HepG2 (cell line): ENCODE data around the gene PDGFB. TPM values are rescaled to one million over a fixed set of nuclear protein-coding genes. Genes with fewer than 3 reads are reported as not detected.

Experiments used
- ATAC-seq: fragments of 200-7000 bp; cut with Tn5 transposase; 3 replicates; pipeline ENCODE4 v1.9.1; 2020; ENCODE audit warnings: mild to moderate bottlenecking, moderate library complexity
- BruUV-seq: library from RNA; stranded (reverse); fragments of 400-500 nt; replicated peaks from 2 replicates; lab custom pipeline; 2021; lab: Mats Ljungman, UMichigan
- CTCF ChIA-PET: fragments of 300-600 bp; formaldehyde crosslinking; extraction: SDS; loops from one replicate; lab custom pipeline; 2021; ENCODE audit warnings: low total read pairs, inconsistent platforms, low intra/inter-chr PET ratio; lab: Yijun Ruan, JAX
- POLR2A ChIA-PET: fragments of 350-600 bp; sonication (Branson Sonifier 250); formaldehyde crosslinking; loops from one replicate; lab custom pipeline; 2020; ENCODE audit warnings: antibody characterized with exemption, inconsistent platforms; lab: Yijun Ruan, JAX
- DNase-seq: peaks from one replicate; pipeline ENCODE4 v3.0.0-alpha.2; 2015; ENCODE audit warnings: low spot score
- FAIRE-seq: peaks from 3 replicates; lab custom pipeline; 2011; peaks lifted over from hg19 to GRCh38; lab: Jason Lieb, UNC
- H2AFZ ChIP-seq: one replicate; pipeline ENCODE4 v1.6.1; 2011; ENCODE audit warnings: low read length, inconsistent platforms
- H3K27ac ChIP-seq: fragments of 300-600 bp; 3 replicates; pipeline ENCODE4 v1.8.0; 2011; ENCODE audit warnings: mixed run types, mild to moderate bottlenecking, mixed read lengths, low read length, inconsistent platforms; ENCODE audit not compliant: insufficient read depth; ENCODE audit errors: extremely low read length
- H3K27me3 ChIP-seq, 2 experiments: fragments of 200-600 bp in 1 of 2; 2 replicates in 1 of 2; 3 replicates in 1 of 2; pipeline versions ENCODE4 v1.6.0 to v1.8.0; 2011; ENCODE audit warnings: low read length in 2 of 2, mild to moderate bottlenecking in 2 of 2, moderate library complexity in 2 of 2, inconsistent platforms in 1 of 2; ENCODE audit not compliant: insufficient read depth in 2 of 2, control insufficient read depth in 1 of 2
- H3K36me3 ChIP-seq, 2 experiments: fragments of 200-600 bp in 1 of 2; replicated peaks in 1 of 2; 2 replicates in 1 of 2; 3 replicates in 1 of 2; pipeline versions ENCODE4 v1.5.1 to v1.8.0; 2011; ENCODE audit warnings: low read length in 2 of 2, inconsistent platforms in 1 of 2; ENCODE audit not compliant: insufficient read depth in 2 of 2, control insufficient read depth in 1 of 2
- H3K4me1 ChIP-seq: 2 replicates; pipeline ENCODE4 v1.5.1; 2012; ENCODE audit warnings: low read length, inconsistent platforms; ENCODE audit not compliant: insufficient read depth
- H3K4me2 ChIP-seq: 2 replicates; pipeline ENCODE4 v1.6.0; 2011; ENCODE audit warnings: low read depth, low read length, inconsistent platforms
- H3K4me3 ChIP-seq, 3 experiments: fragments of 200-600 bp in 1 of 3; sonication (generic), shearing (Covaris generic) in 1 of 3; replicated peaks in 1 of 3; 2 replicates each; pipeline ENCODE4 v1.5.1; 2011 to 2016; ENCODE audit warnings: low read length in 3 of 3, inconsistent platforms in 2 of 3, low read depth in 2 of 3, mild to moderate bottlenecking in 2 of 3, control low read depth in 1 of 3, mixed read lengths in 1 of 3; ENCODE audit not compliant: insufficient read depth in 1 of 3
- H3K79me2 ChIP-seq: one replicate; pipeline ENCODE4 v1.6.1; 2011; ENCODE audit warnings: low read length, inconsistent platforms; ENCODE audit not compliant: insufficient read depth
- H3K9ac ChIP-seq: 2 replicates; pipeline ENCODE4 v1.6.0; 2011; ENCODE audit warnings: mild to moderate bottlenecking, low read depth, low read length, inconsistent platforms; ENCODE audit not compliant: insufficient read depth
- H3K9me3 ChIP-seq: 2 replicates; pipeline ENCODE4 v1.5.1; 2012; ENCODE audit warnings: mild to moderate bottlenecking, low read length
- H4K20me1 ChIP-seq: 2 replicates; pipeline ENCODE4 v1.6.0; 2011; ENCODE audit warnings: inconsistent platforms, mild to moderate bottlenecking, low read length, moderate library complexity; ENCODE audit not compliant: insufficient read depth
- RXRA ChIP-seq: sonication (generic); formaldehyde crosslinking; IDR thresholded peaks from 2 replicates; pipeline ENCODE4 v1.5.1; 2020; ENCODE audit warnings: missing genetic modification reagents
- ZNF121 ChIP-seq: sonication (generic); formaldehyde crosslinking; IDR thresholded peaks from 2 replicates; pipeline ENCODE4 v1.5.0; 2020; ENCODE audit warnings: mild to moderate bottlenecking, missing genetic modification reagents
- ZNF724P ChIP-seq: sonication (generic); formaldehyde crosslinking; IDR thresholded peaks from 2 replicates; pipeline ENCODE4 v1.8.0; 2022; ENCODE audit warnings: missing genetic modification reagents, borderline replicate concordance
- WGBS: methylation state at CpG from one replicate; pipeline ENCODE4 v1.1.6; 2017; ENCODE audit warnings: low lambda C conversion rate; 5-methylcytosine and 5-hydroxymethylcytosine counted together
- in situ Hi-C: cut with HindIII; loops from 2 replicates; pipeline ENCODE4 v1.10.0; 2017; ENCODE audit warnings: low pct_unique_long_range_greater_than_20kb; ENCODE audit not compliant: extremely low pct_ligation_motif_present
- intact Hi-C: fragments of 100-400 bp; cut with micrococcal nuclease; formaldehyde crosslinking; loops from one replicate; pipeline ENCODE4 v1.10.0; 2022; ENCODE audit not compliant: unreplicated experiment
- polyA plus RNA-seq, 8 experiments: library from polyadenylated mRNA; depleted of rRNA in 3 of 8; stranded (reverse) in 7 of 8; unstranded in 1 of 8; fragments of >200 nt; fragmentation: Illumina TruSeq in 4 of 8; extraction: Trizol in 4 of 8; gene quantifications; 2 replicates each; pipeline versions ENCODE4 v1.2.1 to v1.2.3, GENCODE V29; 2011 to 2016; ENCODE audit warnings: low read depth in 4 of 8, missing spikeins in 1 of 8, mixed read lengths in 1 of 8; ENCODE audit not compliant: insufficient read depth in 1 of 8
- total RNA-seq, 5 experiments: library from RNA; depleted of rRNA; stranded (reverse); fragments of >200 nt; fragmentation: Illumina TruSeq; extraction: Trizol; gene quantifications; 2 replicates each; pipeline ENCODE4 v1.2.3, GENCODE V29; 2016; ENCODE audit warnings: low read depth in 1 of 5

PDGFB gene
- total and polyA plus RNA-seq, 2 of the 13 experiments (the other 11 are each of a cell fraction or from before 2014, with no cell fraction given), result 1.4 to 10.1 TPM

DNA sequence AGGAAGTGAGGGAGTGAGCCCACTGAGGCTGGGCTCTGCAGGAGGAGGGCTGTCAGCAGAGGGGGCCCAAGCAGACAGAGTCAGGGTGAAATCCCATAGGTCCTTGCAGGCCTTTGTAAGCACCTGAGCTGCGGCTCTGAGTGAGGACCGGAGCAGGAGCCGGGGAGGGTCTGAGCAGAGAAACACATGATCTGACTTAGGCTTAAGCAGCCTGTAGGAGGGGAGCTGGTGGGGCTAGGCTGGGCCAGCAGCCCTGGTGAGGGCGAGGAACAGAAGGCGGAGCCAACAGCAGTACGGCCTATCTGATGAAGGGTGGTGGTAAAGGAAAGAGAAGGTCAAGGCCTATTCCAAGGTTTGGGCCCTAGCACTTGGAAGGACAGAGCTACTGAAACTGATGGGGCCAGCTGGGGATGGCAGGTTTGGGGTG is 65.4 kb downstream of the PDGFB start:
- no peak for FAIRE-seq
- Histone ChIP-seq H3K27ac (no peak overlapping the region), H3K4me1 (peaks cover 59% of the 10 kb centered on the region), H3K4me2 (peak overlapping the region; percentile 25; the same call in 1 of the 2 replicates), H3K36me3 (no peaks in the 10 kb centered on the region), H3K27me3 (0 out of 5 replicates have a peak, but pooled peaks cover 0 to 5% of the 10 kb centered on the region in 2 experiments), H3K9me3 (no peaks in the 10 kb centered on the region), H3K4me3 (peak overlapping the region in 1 of 3 experiments; percentile 7; a peak in 1 of 6 replicates), H3K79me2 (no peaks in the 10 kb centered on the region), H4K20me1 (no peaks in the 10 kb centered on the region), H3K9ac (no peak overlapping the region), H2AFZ (no peak overlapping the region)
- in situ Hi-C loops, result loop anchor here (5.0 kb wide), 1 partner anchor 63 kb away; the partner anchor contains the start of gene PDGFB
- no peak for TF ChIP-seq ZNF724P (CRISPR knock-in tag)
- ChIA-PET CTCF (no interaction called here), POLR2A (interaction anchor here (1.3 to 1.4 kb wide), 2 partner anchors 27 to 140 kb away, joined by 3 to 4 read pairs; partner anchors contain the start of gene CBX7)
- WGBS, result 27% methylated on average over 6 of the region's 6 CpGs
- BruUV-seq, result no TSS peak
- no peak for DNase-seq
- no peak for ATAC-seq
- intact Hi-C loops, result loop anchor here (10.0 kb wide), 1 partner anchor 65 kb away; the partner anchor contains the start of gene PDGFB

DNA sequence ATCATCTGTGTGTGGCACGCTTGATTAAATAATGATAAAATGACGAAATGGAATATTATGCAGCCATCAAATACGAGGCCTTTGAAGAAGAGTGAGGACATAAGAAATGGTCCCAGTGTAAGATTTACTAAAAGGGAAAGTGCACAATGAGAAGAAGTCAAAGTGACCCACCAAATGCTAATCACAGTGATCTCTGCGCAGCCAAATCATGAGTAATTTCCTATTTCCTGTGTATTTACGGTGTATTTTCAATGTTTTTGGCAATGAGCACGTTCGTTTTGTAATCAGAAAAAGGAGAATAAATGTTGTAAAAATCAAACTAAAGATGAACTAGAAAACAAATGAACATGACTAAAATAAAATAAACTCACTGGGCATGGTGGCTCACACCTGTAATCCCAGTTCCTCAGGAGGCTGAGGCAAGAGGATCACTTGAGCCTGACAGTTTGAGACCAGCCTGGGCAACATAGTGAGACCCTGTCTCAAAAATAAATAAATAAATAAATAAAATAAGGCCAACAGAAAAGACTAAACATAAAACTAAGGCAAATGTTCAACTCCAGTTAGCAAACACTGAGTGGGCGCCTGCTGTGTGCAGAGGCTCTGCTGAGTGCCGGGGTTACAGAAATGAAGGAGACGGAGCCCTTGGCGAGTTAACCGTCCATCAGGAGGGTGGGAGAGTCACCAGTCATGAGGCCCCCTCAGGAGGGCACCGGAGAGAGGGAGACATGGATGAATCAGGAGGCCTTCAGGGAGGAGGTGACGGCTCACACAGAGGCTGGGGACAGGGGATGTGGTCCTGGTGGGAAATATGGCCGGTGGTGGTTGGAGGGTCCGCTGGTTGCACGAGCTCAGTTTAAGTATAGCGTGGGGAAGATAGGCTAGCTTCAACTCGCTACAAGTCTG is 66.3 kb downstream of the PDGFB start:
- no peak for FAIRE-seq
- no peaks in the 10 kb centered on the region for H3K9me3 ChIP-seq
- no peak overlapping the region for H3K4me3 ChIP-seq
- H2AFZ ChIP-seq, result no peak overlapping the region
- no peaks in the 10 kb centered on the region for H3K36me3 ChIP-seq
- H3K4me1 ChIP-seq, result peaks cover 62% of the 10 kb centered on the region
- H3K4me2 ChIP-seq, result no peak overlapping the region; the same call in 1 of the 2 replicates
- CTCF ChIA-PET, result no interaction called here
- no peak overlapping the region for H3K9ac ChIP-seq
- POLR2A ChIA-PET, result interaction anchor here (1.4 to 6.1 kb wide), 2 partner anchors 140 to 141 kb away, joined by 4 to 72 read pairs; partner anchors contain the start of gene RPL3
- TF ChIP-seq RXRA (CRISPR knock-in tag) (no peak), ZNF121 (peak; percentile 28; the same call in 1 of the 2 replicates)
- no peaks in the 10 kb centered on the region for H3K27me3 ChIP-seq
- H3K27ac ChIP-seq, result no peak overlapping the region
- no TSS peak for BruUV-seq
- H4K20me1 ChIP-seq, result no peaks in the 10 kb centered on the region
- no peaks in the 10 kb centered on the region for H3K79me2 ChIP-seq
- WGBS, result 72% methylated on average over 19 of the region's 19 CpGs
- in situ Hi-C loops, result loop anchor here (5.0 kb wide), 1 partner anchor 64 kb away; the partner anchor contains the start of gene PDGFB
- no peak for DNase-seq
- ATAC-seq, result no peak
- intact Hi-C loops, result loop anchor here (10.0 kb wide), 1 partner anchor 66 kb away; the partner anchor contains the start of gene PDGFB
